ENCODE results near the gene ASH1L. TPM values are rescaled to one million over a fixed set of nuclear protein-coding genes. Genes with fewer than 3 reads are reported as not detected.
"Not testable (repeated sequence)": the region's sequence is repeated elsewhere in the genome, so short reads cannot be mapped to it uniquely, and the experiment has no call there.

The ASH1L gene
- total and polyA plus RNA-seq, 2 experiments from 2014 or later: 23.6 to 24.7 TPM

DNA sequence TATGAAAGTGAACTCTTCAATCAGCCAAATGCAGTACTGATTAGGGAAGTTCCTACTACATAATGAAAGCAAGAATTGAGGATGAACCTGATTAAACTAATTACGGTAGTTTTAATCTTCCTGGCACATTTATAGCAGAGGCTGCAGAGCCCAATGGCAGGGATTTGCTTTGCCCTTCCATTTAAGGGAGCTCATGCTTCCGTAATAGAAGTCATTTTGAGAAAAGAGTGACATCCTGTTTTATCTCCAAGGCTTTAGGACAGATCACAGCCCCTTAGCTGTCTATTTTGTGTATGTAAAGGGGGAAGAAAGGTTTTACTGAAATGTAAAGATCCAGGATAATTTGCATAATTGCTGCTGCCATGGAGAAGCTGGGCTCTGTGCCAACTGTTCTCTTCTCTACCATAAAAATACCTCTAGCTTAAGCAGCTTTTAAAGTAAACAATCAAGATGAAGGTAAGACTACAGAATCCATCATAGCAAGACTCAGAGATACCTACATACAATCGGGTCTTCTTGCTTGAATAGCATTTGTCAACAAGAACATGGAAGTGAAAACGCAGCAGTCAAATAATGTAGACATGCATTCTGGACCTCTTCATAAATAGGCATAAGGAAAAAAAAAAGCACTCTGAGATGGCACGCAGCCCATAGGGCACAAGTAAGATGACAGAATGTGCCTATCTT lies 62.5 kb downstream of the ASH1L start:
- Mint-ChIP-seq H3K9me3 (no peaks in the 10 kb centered on the region), H3K27me3 (ENCODE audit: insufficient read depth, low read depth, poor library complexity) (peaks cover 4% of the 10 kb centered on the region), H3K4me1 (peaks cover 18% of the 10 kb centered on the region), H3K27ac (peak overlapping the region; percentile 61; the same call in 1 of the 2 replicates), H3K36me3 (ENCODE audit: low read depth) (0 out of 3 replicates have a peak, but pooled peaks cover 4% of the 10 kb centered on the region), H3K4me3 (peak overlapping the region; percentile 2; the same call in 1 of the 3 replicates)
- H3K27me3 ChIP-seq (ENCODE audit: insufficient read depth): no peaks in the 10 kb centered on the region
- TF ChIP-seq POLR2AphosphoS5 (IDR thresholded peaks at IDR 0.05; ENCODE audit: low read depth): no peak
- TF ChIP-seq EZH2 (IDR thresholded peaks at IDR 0.05; ENCODE audit: low read depth, unreplicated experiment): no peak
- TF ChIP-seq ZNF114 (CRISPR knock-in tag; IDR thresholded peaks at IDR 0.05): no peak
- peaks cover 17% of the 10 kb centered on the region for H3K4me1 ChIP-seq (ENCODE audit: insufficient read depth)
- DNase-seq (ENCODE audit: low spot score) (peak; percentile 15), ATAC-seq (peak; percentile 28; the same call in 2 of the 3 replicates)
- H3K36me3 ChIP-seq (ENCODE audit: insufficient read depth): no peaks in the 10 kb centered on the region
- H3K79me2 ChIP-seq (replicated peaks; ENCODE audit: insufficient read depth): peaks cover 68% of the 10 kb centered on the region
- H3K4me2 ChIP-seq: peak overlapping the region; percentile 42
- H3F3A ChIP-seq (replicated peaks; ENCODE audit: low read depth): no peaks in the 10 kb centered on the region
- peaks cover 17% of the 10 kb centered on the region for H4K20me1 ChIP-seq (replicated peaks; ENCODE audit: insufficient read depth)
- peak overlapping the region; percentile 14; the same call in 1 of the 2 replicates for H3K4me3 ChIP-seq
- 0 out of 2 replicates have a peak overlapping the region, but pooled peaks have one; percentile 22 for H3K27ac ChIP-seq (ENCODE audit: low read depth)
- H2AFZ ChIP-seq: no peak overlapping the region
- H3K9me2 ChIP-seq (ENCODE audit: insufficient read depth): no peaks in the 10 kb centered on the region

DNA sequence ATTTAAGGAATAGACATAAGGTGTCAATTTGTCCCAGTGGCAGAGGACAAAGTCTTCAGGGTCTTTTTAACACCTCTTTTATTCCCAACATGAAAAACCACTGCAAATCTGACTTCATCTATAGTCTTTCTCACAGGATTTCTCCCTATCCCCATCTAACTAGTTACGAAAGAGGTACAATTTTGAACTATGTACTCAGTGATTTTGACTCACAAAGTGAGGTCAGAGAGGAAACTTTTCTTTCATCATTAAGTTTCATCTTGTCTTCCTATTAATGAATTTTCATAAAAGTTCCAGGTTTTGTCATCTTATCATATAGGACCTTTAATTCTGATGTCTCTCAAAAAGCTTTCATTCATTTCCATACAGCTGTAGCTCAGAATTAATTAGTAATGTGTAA lies 63.3 kb downstream of the ASH1L start:
- no peak overlapping the region for H3K4me3 ChIP-seq
- no peak overlapping the region for H2AFZ ChIP-seq
- H3K27me3 ChIP-seq (ENCODE audit: insufficient read depth): no peaks in the 10 kb centered on the region
- no peaks in the 10 kb centered on the region for H3K36me3 ChIP-seq (ENCODE audit: insufficient read depth)
- no peak overlapping the region for H3K27ac ChIP-seq (ENCODE audit: low read depth)
- Mint-ChIP-seq H3K36me3 (ENCODE audit: low read depth) (0 out of 3 replicates have a peak, but pooled peaks cover 4% of the 10 kb centered on the region), H3K27me3 (ENCODE audit: insufficient read depth, low read depth, poor library complexity) (peaks cover 4% of the 10 kb centered on the region), H3K4me1 (peaks cover 16% of the 10 kb centered on the region), H3K27ac (peak overlapping the region; percentile 61), H3K9me3 (no peaks in the 10 kb centered on the region), H3K4me3 (no peak overlapping the region)
- peaks cover 11% of the 10 kb centered on the region for H4K20me1 ChIP-seq (replicated peaks; ENCODE audit: insufficient read depth)
- DNase-seq (ENCODE audit: low spot score) (no peak), ATAC-seq (no peak)
- H3K79me2 ChIP-seq (replicated peaks; ENCODE audit: insufficient read depth): peaks cover 71% of the 10 kb centered on the region
- H3K9me2 ChIP-seq (ENCODE audit: insufficient read depth): no peaks in the 10 kb centered on the region
- H3F3A ChIP-seq (replicated peaks; ENCODE audit: low read depth): no peaks in the 10 kb centered on the region
- H3K4me2 ChIP-seq: no peak overlapping the region; the same call in 1 of the 2 replicates
- H3K4me1 ChIP-seq (ENCODE audit: insufficient read depth): peaks cover 16% of the 10 kb centered on the region
- TF ChIP-seq NANOG (IDR thresholded peaks at IDR 0.05; ENCODE audit: borderline replicate concordance) (no peak), ZNF331 (CRISPR knock-in tag; IDR thresholded peaks at IDR 0.05; ENCODE audit: low read depth) (no peak), STAT1 (IDR thresholded peaks at IDR 0.05; ENCODE audit: unreplicated experiment) (no peak), POLR2AphosphoS5 (IDR thresholded peaks at IDR 0.05; ENCODE audit: low read depth) (no peak)

DNA sequence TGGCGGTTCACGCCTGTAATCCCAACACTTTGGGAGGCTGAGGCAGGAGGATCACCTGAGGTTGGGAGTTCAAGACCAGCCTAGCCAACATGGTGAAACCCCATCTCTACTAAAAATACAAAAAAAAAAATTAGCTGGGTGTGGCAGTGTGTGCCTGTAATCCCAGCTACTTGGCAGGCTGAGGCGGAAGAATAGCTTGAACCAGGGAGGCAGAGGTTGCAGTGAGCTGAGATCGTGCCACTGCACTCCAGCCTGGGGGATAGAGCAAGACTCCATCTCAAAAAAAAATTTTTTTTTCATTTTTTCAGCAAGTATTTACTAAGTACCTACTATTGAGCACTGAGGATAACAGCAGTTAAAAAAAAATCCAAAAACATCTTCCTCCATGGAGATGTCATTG lies 69.0 kb downstream of the ASH1L start:
- H3K27ac Mint-ChIP-seq; H2AFZ ChIP-seq; H3K4me1 Mint-ChIP-seq; H3K27ac ChIP-seq (ENCODE audit: low read depth); H3K4me1 ChIP-seq (ENCODE audit: insufficient read depth); ATAC-seq; H3K36me3 ChIP-seq (ENCODE audit: insufficient read depth); H3K9me3 Mint-ChIP-seq; H4K20me1 ChIP-seq (replicated peaks; ENCODE audit: insufficient read depth); H3K27me3 Mint-ChIP-seq (ENCODE audit: insufficient read depth, low read depth, poor library complexity); H3K9me2 ChIP-seq (ENCODE audit: insufficient read depth); H3F3A ChIP-seq (replicated peaks; ENCODE audit: low read depth); DNase-seq (ENCODE audit: low spot score); H3K4me3 Mint-ChIP-seq; H3K27me3 ChIP-seq (ENCODE audit: insufficient read depth); H3K4me3 ChIP-seq; H3K4me2 ChIP-seq: not testable (repeated sequence)
- H3K79me2 ChIP-seq (replicated peaks; ENCODE audit: insufficient read depth): peaks cover 59% of the 10 kb centered on the region
- peaks cover 14% of the 10 kb centered on the region for H3K36me3 Mint-ChIP-seq (ENCODE audit: low read depth)

DNA sequence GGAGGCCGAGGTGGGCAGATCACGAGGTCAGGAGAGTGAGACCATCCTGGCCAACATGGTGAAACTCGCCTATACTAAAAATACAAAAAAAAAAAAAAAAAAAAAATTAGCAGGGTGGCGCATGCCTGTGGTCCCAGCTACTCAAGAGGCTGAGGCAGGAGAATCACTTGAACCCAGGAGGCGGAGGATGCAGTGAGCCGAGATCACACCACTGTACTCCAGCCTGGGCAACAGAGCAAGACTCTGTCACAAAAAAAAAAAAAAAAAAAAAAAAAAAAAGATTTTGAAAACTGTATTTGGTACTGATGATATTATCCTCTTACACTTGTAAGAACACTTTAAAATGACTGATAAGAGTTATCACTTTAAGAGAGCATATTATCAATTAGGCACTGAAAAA lies 74.2 kb downstream of the ASH1L start:
- H3K36me3 ChIP-seq (ENCODE audit: insufficient read depth); ATAC-seq; H3F3A ChIP-seq (replicated peaks; ENCODE audit: low read depth); H3K4me3 Mint-ChIP-seq; H3K9me3 Mint-ChIP-seq; H3K4me1 ChIP-seq (ENCODE audit: insufficient read depth); DNase-seq (ENCODE audit: low spot score); H3K4me2 ChIP-seq; H4K20me1 ChIP-seq (replicated peaks; ENCODE audit: insufficient read depth); H3K27me3 Mint-ChIP-seq (ENCODE audit: insufficient read depth, low read depth, poor library complexity); H3K4me3 ChIP-seq; H2AFZ ChIP-seq; H3K27ac Mint-ChIP-seq; H3K27me3 ChIP-seq (ENCODE audit: insufficient read depth); H3K36me3 Mint-ChIP-seq (ENCODE audit: low read depth); H3K4me1 Mint-ChIP-seq; H3K9me2 ChIP-seq (ENCODE audit: insufficient read depth): not testable (repeated sequence)
- H3K79me2 ChIP-seq (replicated peaks; ENCODE audit: insufficient read depth): peaks cover 44% of the 10 kb centered on the region
- 0 out of 2 replicates have a peak overlapping the region, but pooled peaks have one; percentile 17 for H3K27ac ChIP-seq (ENCODE audit: low read depth)

Measured in GM23338 (cell line).